ENCODE measurements around the gene KCNJ14. TPM values are rescaled to one million over a fixed set of nuclear protein-coding genes. Genes with fewer than 3 reads are reported as not detected.
"Not testable (repeated sequence)": the region's sequence is repeated elsewhere in the genome, so short reads cannot be mapped to it uniquely, and the experiment has no call there.

Gene KCNJ14
- total and polyA plus RNA-seq, 2 of the 8 experiments (the other 6 are each of a cell fraction or from before 2014, with no cell fraction given), result 0.45 to 0.89 TPM

DNA sequence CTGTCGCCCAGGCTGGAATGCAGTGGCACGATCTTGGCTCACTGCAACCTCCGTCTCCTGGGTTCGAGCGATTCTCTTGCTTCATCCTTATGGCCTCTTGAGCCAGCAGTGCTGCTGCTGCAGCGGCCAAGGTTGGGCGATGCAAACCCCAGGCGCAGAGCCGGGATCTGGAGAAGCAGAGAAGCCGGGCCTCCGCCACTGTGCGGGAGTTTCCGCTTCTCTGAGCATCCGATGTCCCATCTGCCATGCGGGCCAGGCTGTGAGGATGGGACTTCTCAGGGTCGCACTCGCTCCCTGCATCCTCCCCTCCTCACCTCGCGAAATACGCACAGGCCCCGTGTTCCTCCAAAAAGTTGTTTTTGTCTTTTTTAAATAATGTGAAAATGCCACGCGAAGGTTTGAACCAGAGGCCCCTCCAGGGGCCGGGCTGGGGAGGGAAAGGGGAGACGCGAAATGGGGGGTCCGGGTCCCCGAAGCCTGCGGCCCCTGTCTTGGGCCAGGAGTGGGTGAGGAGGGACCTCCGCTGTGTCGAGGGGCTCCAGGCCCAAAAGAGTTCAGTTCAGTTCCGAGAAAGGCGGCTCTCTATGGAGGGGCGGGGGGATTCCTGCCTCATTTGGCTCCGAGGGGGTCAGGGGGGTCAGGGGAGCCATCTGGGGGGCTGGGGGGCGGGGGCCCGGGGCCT is 29.7 kb downstream of the KCNJ14 start (continued):
- TF ChIP-seq, protein P1, sequence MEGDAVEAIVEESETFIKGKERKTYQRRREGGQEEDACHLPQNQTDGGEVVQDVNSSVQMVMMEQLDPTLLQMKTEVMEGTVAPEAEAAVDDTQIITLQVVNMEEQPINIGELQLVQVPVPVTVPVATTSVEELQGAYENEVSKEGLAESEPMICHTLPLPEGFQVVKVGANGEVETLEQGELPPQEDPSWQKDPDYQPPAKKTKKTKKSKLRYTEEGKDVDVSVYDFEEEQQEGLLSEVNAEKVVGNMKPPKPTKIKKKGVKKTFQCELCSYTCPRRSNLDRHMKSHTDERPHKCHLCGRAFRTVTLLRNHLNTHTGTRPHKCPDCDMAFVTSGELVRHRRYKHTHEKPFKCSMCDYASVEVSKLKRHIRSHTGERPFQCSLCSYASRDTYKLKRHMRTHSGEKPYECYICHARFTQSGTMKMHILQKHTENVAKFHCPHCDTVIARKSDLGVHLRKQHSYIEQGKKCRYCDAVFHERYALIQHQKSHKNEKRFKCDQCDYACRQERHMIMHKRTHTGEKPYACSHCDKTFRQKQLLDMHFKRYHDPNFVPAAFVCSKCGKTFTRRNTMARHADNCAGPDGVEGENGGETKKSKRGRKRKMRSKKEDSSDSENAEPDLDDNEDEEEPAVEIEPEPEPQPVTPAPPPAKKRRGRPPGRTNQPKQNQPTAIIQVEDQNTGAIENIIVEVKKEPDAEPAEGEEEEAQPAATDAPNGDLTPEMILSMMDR (IDR thresholded peaks at IDR 0.05; ENCODE audit: control extremely low read depth in 1 of 3, insufficient read depth in 1 of 3, low read depth in 1 of 3, low read length in 3 of 3), result no peak
- TF ChIP-seq CTBP2 (IDR thresholded peaks at IDR 0.05; ENCODE audit: borderline replicate concordance, insufficient read depth, insufficient read length, low read length), result no peak
- no peak for TF ChIP-seq GTF2F1 (IDR thresholded peaks at IDR 0.05; ENCODE audit: borderline replicate concordance, low read depth, low read length)
- no peak for TF ChIP-seq TAF1 (IDR thresholded peaks at IDR 0.05; ENCODE audit: low read depth, low read length)
- TF ChIP-seq, protein P2, sequence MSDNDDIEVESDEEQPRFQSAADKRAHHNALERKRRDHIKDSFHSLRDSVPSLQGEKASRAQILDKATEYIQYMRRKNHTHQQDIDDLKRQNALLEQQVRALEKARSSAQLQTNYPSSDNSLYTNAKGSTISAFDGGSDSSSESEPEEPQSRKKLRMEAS (IDR thresholded peaks at IDR 0.05), result no peak
- TF ChIP-seq KDM4A (IDR thresholded peaks at IDR 0.05; ENCODE audit: low read depth, low read length, severe bottlenecking), result no peak
- no peak for TF ChIP-seq HDAC2 (IDR thresholded peaks at IDR 0.05; ENCODE audit: borderline replicate concordance in 1 of 2, low read depth in 2 of 2, low read length in 2 of 2)
- no peak for TF ChIP-seq TEAD4 (IDR thresholded peaks at IDR 0.05; ENCODE audit: low read depth, low read length)

DNA sequence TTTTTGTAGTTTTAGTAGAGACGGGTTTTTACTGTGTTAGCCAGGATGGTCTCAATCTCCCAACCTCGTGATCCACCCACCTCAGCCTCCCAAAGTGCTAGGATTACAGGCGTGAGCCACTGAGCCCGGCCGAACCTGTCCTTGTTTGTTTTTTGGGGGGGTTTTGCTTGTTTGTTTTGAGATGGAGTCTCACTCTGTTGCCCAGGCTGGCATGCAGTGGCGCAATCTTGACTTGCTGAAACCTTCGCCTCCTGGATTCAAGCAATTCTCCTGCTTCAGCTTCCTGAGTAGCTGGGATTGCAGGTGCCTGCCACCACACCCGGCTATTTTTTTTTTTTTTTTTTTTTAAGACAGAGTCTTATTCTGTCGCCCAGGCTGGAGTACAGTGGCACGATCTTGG is 31.3 kb downstream of the KCNJ14 start:
- H3K18ac ChIP-seq (ENCODE audit: extremely low read depth, low read length); H3K27ac ChIP-seq (ENCODE audit: low read depth, low read length); H2AFZ ChIP-seq (ENCODE audit: low read length); H3K79me1 ChIP-seq (ENCODE audit: low read depth, low read length); H3K56ac ChIP-seq (replicated peaks; ENCODE audit: insufficient read length, low read depth, low read length); H3K4me1 ChIP-seq (replicated peaks in 1 of 4; ENCODE audit: control insufficient read depth in 3 of 4, insufficient read depth in 4 of 4, low read length in 3 of 4); H3K4me3 ChIP-seq (ENCODE audit: extremely low read depth in 1 of 4, insufficient read depth in 2 of 4, low read depth in 3 of 4, low read length in 4 of 4); H3K27me3 ChIP-seq (replicated peaks in 1 of 4; ENCODE audit: control insufficient read depth in 3 of 4, extremely low read depth in 1 of 4, insufficient read depth in 3 of 4, low read length in 3 of 4); H4K91ac ChIP-seq (replicated peaks; ENCODE audit: insufficient read length, low read length); H3K14ac ChIP-seq (ENCODE audit: insufficient read length); FAIRE-seq; H3K23me2 ChIP-seq (ENCODE audit: low read depth, low read length); H4K20me1 ChIP-seq (replicated peaks in 1 of 2; ENCODE audit: control insufficient read depth in 1 of 2, insufficient read depth in 2 of 2, low read length in 2 of 2); H3K9ac ChIP-seq (replicated peaks in 1 of 4; ENCODE audit: extremely low read depth in 1 of 4, low read depth in 3 of 4, low read length in 3 of 4); H2BK12ac ChIP-seq (ENCODE audit: low read depth, low read length); H2BK15ac ChIP-seq (ENCODE audit: low read length); H3K23ac ChIP-seq (ENCODE audit: insufficient read length); H2BK20ac ChIP-seq (ENCODE audit: low read length); H4K5ac ChIP-seq (ENCODE audit: insufficient read length, low read depth, low read length); DNase-seq (ENCODE audit: low read depth in 1 of 2, low spot score in 2 of 2); H3K4me2 ChIP-seq (ENCODE audit: insufficient read depth in 1 of 2, low read depth in 2 of 2, low read length in 2 of 2); H4K8ac ChIP-seq (ENCODE audit: extremely low read depth, insufficient read depth, low read length); H3K4ac ChIP-seq (replicated peaks; ENCODE audit: insufficient read length, low read depth, low read length); H3K79me2 ChIP-seq (ENCODE audit: control insufficient read depth in 1 of 2, insufficient read depth in 2 of 2, low read length in 2 of 2); H2BK120ac ChIP-seq (replicated peaks; ENCODE audit: low read depth, low read length); H3K9me3 ChIP-seq (ENCODE audit: insufficient read depth in 2 of 2, low read depth in 1 of 2, low read length in 1 of 2); H2BK5ac ChIP-seq (ENCODE audit: low read depth, low read length); H2AK5ac ChIP-seq (ENCODE audit: low read depth, low read length); H3K36me3 ChIP-seq (ENCODE audit: control insufficient read depth in 2 of 4, insufficient read depth in 4 of 4, low read length in 3 of 4): not testable (repeated sequence)
- POLR2A ChIA-PET (ENCODE audit: partially characterized antibody), result interaction anchor here (0.9 to 14.8 kb wide), 11 partner anchors 12 to 128 kb away, joined by 3 to 176 read pairs (median 5); partner anchors contain the start of genes FAM83E, GRWD1 and KDELR1
- CTCF ChIA-PET (ENCODE audit: partially characterized antibody), result interaction anchor here (0.6 to 5.5 kb wide), 6 partner anchors 20 to 131 kb away, joined by 3 to 105 read pairs (median 4); no protein-coding TSS in a partner anchor
- WGBS, 2 experiments (ENCODE audit: extremely low coverage in 1 of 2, insufficient coverage in 1 of 2, insufficient read length in 1 of 2, insufficient replicate concordance in 2 of 2, low coverage in 1 of 2, low lambda C conversion rate in 2 of 2, missing lambda C conversion rate in 1 of 2), result 88% methylated on average over 7 of the region's 10 CpGs; no CpG with 5 or more reads in 1 of the 2 experiments

All from H1 (cell line).